Testis (tissue), 2 donors: ENCODE measurements around the gene TMEM116.
"Not testable (repeated sequence)": the region's sequence is repeated elsewhere in the genome, so short reads cannot be mapped to it uniquely, and the experiment has no call there.

Experiments
- CTCF ChIP-seq, 3 experiments: fragments of 450-650 bp in 2 of 3; fragments of 200-600 bp in 1 of 3; sonication (generic) in 1 of 3; IDR thresholded peaks; one replicate each; pipeline ENCODE4 v1.5.1; 2016 to 2019; ENCODE audit warnings: antibody characterized with exemption in 3 of 3, mild to moderate bottlenecking in 2 of 3, moderate library complexity in 1 of 3
- POLR2A ChIP-seq: fragments of 450-650 bp; IDR thresholded peaks from one replicate; pipeline ENCODE4 v1.6.1; 2017; ENCODE audit warnings: antibody characterized with exemption, mild to moderate bottlenecking, moderate library complexity

DNA sequence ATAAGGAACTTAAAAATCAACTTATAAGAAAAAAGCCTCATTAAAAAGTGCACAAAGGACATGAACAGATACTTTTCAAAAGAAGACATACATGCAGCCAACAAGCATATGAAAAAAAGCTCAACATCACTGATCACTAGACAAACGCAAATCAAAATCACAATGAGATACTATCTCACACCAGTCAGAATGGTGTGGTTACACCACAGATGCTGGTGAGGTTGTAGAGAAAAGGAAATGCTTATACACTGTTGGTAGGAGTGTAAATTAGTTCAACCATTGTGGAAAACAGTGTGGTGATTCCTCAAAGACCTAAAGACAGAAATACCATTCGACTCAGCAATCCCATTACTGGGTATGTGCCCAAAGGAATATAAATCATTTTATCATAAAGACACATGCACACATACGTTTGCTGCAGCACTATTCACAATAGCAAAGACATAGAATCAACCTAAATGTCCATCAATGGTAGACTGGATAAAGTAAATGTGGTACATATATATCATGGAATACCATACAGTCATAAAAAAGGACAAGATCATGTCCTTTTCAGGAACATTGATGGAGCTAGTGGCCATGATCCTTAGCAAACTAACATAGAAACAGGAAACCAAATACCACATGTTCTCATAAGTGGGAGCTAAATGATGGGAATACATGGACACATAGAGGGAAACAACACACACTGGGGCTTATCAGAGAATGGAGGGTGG is 61.8 kb downstream of the TMEM116 start:
- not testable (repeated sequence) for TF ChIP-seq POLR2A; CTCF (IDR thresholded peaks at IDR 0.05)
